ENCODE measurements around the gene ARHGDIG.

The ARHGDIG gene

DNA sequence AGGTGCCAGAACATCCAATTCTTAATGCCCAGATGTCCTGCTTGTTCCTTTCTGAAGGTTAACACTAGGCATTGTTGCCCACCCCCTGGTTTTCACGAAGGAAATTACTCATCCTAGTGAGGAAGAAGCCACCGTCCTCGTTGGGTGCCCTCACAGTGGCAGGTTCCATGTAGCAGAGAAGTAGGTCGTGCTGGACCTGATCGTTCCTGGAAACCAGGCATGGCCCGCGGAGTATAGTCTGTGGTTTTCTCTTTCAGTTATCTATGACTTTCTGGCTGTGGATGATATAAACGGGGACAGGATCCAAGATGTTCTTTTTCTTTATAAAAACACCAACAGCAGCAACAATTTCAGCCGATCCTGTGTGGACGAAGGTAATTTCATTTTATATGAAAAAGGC is 21.2 kb upstream of the ARHGDIG start:
- TF ChIP-seq GATA3 (IDR thresholded peaks at IDR 0.05; ENCODE audit: low read depth, low read length) (no peak), GATA2 (IDR thresholded peaks at IDR 0.05; ENCODE audit: low read depth, low read length) (no peak)

GRCh38 chr16:259814-260253 is 20.6 kb upstream of the ARHGDIG start:
- no peak for TF ChIP-seq GATA3 (IDR thresholded peaks at IDR 0.05; ENCODE audit: low read depth, low read length)
- TF ChIP-seq GATA2 (IDR thresholded peaks at IDR 0.05; ENCODE audit: low read depth, low read length): no peak

DNA sequence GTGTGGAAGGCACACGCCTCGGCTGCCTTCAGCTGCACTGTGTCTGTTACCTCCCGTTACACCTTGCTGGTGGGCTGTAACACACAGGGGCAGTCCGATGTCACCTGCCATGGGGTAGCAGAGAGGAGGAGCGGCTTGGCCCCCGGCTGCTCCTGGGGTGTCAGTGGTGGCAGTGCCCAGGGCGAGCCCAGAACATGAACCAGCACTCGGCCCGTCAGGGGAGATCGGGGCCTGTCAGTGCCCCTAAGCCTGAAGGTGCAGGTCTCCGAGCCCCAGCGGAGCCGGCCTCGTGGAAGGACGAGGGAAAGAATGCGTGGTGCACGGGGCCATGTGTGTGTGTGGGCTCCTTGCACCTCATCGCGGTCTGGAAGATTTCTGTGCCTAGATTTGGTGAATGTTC is 20.1 kb upstream of the ARHGDIG start:
- TF ChIP-seq GATA3 (IDR thresholded peaks at IDR 0.05; ENCODE audit: low read depth, low read length) (no peak), GATA2 (IDR thresholded peaks at IDR 0.05; ENCODE audit: low read depth, low read length) (no peak)

- no peak for TF ChIP-seq GATA2 (IDR thresholded peaks at IDR 0.05; ENCODE audit: low read depth, low read length)
- no peak for TF ChIP-seq GATA3 (IDR thresholded peaks at IDR 0.05; ENCODE audit: low read depth, low read length)
These were observed 19.2 kb upstream of the ARHGDIG start for GRCh38 chr16:261031-261691.

DNA sequence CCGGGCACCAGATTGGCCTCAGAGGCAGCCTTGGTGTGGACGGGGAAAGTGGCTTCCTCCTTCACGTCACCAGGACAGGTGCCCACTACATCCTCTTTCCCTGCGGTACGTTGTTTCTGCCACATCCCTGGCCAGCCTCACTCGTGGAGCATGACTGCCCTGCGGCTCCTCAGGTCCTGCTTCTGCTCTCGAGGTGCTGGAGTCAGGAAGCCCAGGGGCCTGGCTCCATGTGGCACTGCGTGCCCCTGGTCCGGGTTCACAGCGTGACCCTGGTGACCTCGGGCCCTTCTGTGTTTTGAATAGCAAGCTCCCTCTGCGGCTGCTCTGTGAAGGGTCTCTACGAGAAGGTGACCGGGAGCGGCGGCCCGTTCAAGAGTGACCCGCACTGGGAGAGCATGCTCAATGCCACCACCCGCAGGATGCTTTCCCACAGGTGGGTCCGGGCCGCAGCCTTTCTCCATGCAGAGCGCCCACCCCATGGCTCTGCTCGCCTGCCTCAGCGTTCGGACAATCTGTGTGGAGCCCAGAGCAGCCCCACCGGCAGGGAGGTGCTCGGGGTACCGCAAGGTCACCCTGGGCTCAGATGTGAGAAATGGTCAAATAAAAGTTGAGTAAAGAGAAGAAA is 18.2 kb upstream of the ARHGDIG start:
- TF ChIP-seq GATA2 (IDR thresholded peaks at IDR 0.05; ENCODE audit: low read depth, low read length) (no peak), GATA3 (IDR thresholded peaks at IDR 0.05; ENCODE audit: low read depth, low read length) (no peak)

DNA sequence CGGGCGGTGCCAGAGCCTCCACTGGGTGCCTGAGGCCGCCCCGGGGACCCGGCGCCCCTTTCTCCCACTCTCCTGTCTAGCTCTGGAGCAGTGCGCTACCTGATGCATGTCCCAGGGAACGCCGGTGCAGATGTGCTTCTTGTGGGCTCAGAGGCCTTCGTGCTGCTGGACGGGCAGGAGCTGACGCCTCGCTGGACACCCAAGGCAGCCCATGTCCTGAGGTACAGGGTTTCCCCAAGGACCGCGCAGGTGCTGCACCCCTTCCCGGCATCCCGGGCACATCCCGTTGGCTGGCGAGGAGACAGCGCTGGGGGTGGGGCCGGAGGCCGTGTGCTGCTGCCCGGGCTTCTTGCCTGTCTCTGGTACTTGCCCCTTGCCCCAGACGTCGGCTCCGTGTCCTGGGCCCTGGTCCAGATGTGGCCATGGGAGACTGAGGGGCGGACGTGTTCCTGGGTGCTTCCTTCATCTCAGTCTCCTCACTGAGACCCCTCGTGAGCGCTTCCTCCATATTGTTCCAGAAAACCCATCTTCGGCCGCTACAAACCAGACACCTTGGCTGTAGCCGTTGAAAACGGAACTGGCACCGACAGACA is 17.1 kb upstream of the ARHGDIG start:
- TF ChIP-seq GATA3 (IDR thresholded peaks at IDR 0.05; ENCODE audit: low read depth, low read length) (no peak), GATA2 (IDR thresholded peaks at IDR 0.05; ENCODE audit: low read depth, low read length) (no peak)

DNA sequence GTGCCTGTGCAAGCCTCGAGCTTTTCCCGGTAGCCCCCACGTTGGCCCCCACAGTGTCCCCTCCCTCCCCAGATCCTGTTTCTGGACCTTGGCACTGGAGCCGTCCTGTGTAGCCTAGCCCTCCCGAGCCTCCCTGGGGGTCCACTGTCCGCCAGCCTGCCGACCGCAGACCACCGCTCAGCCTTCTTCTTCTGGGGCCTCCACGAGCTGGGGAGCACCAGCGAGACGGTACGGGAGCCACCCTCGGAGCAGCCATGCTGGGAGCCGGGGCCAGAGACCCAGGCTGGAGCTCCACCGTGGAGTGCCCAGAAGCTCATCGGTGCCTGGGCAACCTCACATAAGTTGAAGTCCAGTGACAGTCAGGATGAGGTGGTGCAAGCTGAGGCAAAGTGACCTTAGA is 16.4 kb upstream of the ARHGDIG start:
- no peak for TF ChIP-seq GATA3 (IDR thresholded peaks at IDR 0.05; ENCODE audit: low read depth, low read length)

- TF ChIP-seq GATA2 (IDR thresholded peaks at IDR 0.05; ENCODE audit: low read depth, low read length): no peak
- no peak for TF ChIP-seq GATA3 (IDR thresholded peaks at IDR 0.05; ENCODE audit: low read depth, low read length)
These were observed 15.9 kb upstream of the ARHGDIG start for GRCh38 chr16:264440-264951.

DNA sequence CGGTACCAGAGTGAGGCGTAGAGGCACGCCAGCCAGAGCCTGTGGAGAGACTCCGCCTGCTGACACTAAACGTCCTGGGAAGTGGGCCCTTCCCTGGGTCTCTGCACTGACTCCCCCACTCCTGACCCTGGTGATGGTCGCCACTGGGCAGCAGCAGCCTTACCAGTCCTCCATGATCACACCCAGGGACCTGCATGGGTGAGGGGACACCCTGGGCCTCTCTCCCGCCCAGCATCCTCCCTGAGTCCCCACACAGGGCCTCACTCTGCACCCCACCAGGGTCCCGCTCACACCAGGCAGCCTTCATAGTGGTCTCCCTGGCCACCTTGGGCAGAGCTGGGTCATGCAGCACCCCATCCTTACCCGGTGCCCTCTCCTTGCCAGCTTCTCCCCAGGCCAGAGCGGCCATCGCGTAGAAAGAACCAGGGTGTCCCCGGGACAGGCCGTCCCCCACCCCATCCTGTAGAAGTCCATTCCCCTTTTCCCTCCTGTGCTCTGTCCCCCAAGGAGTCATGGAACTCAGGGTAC is 15.3 kb upstream of the ARHGDIG start:
- TF ChIP-seq GATA2 (IDR thresholded peaks at IDR 0.05; ENCODE audit: low read depth, low read length) (no peak), GATA3 (IDR thresholded peaks at IDR 0.05; ENCODE audit: low read depth, low read length) (no peak)

- no peak for TF ChIP-seq GATA2 (IDR thresholded peaks at IDR 0.05; ENCODE audit: low read depth, low read length)
- no peak for TF ChIP-seq GATA3 (IDR thresholded peaks at IDR 0.05; ENCODE audit: low read depth, low read length)
These were observed 14.7 kb upstream of the ARHGDIG start for GRCh38 chr16:265711-266110.

GRCh38 chr16:266258-267164 is 13.9 kb upstream of the ARHGDIG start:
- TF ChIP-seq GATA3 (IDR thresholded peaks at IDR 0.05; ENCODE audit: low read depth, low read length): no peak
- no peak for TF ChIP-seq GATA2 (IDR thresholded peaks at IDR 0.05; ENCODE audit: low read depth, low read length)

DNA sequence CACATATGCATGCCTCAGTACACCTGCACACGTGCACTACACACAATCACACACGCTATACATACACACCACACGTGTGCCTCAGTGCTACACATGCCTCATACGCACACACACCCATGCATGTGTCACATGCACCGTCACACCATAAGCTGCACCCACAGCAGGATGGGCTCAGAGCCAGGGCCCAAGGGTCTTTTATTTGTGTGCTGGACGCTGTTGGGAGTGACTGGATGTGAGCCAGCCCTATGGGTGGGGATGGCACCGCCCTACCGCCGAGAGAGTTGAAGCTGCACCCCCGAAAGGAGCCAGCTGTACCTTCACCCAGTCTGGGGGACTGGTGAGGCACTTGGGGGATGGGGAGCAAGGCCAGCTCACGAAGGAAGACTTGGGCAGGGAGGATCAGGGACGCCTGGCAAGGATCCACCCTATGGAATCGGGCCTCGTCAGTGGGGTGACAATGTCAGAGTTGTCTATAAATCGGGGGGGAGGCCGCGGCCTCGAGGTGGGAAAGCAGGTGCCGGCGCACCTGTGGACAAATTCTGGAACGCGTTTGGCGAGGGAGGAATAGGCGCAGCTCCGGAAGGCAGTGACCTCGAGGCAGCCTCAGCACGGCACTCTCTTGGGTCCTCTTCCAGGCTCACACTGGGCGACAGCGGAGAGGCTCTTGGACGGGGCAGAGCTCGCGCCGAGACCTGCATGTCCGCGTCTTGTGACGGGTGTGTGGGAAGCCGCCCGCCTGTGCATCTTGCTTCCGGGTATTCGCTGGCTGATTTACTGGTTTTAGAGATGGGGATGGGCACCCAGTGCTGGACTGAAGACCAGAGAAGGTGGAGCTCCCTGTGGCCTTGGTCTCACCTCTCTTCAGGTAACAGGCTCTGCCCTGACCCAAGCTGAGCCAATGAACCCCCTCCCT is 12.0 kb upstream of the ARHGDIG start:
- TF ChIP-seq GATA3 (IDR thresholded peaks at IDR 0.05; ENCODE audit: low read depth, low read length) (no peak), GATA2 (IDR thresholded peaks at IDR 0.05; ENCODE audit: low read depth, low read length) (no peak)

Data from SH-SY5Y (cell line).